Psoas muscle (tissue), 8 donors: ENCODE results near the gene GALNT15. TPM values are rescaled to one million over a fixed set of nuclear protein-coding genes. Genes with fewer than 3 reads are reported as not detected.

ENCODE experiments used
- ATAC-seq, 4 donors: fragments of 200-7000 bp; cut with Tn5 transposase; one replicate each; pipeline ENCODE4 v1.9.1; 2020; ENCODE audit warnings: moderate library complexity in 3 of 4, mild to moderate bottlenecking in 2 of 4
- DNase-seq, 2 donors: peaks; one replicate each; pipeline ENCODE4 v3.0.0-alpha.2; 2020
- H3K27ac ChIP-seq: fragments of 200-600 bp; one replicate; pipeline ENCODE4 v1.8.0; 2022
- H3K27me3 ChIP-seq, 3 donors: fragments of 200-600 bp in 1 of 3; one replicate each; pipeline versions ENCODE4 v1.6.1 to v1.8.0; 2013 to 2022; ENCODE audit warnings: low read length in 2 of 3, mild to moderate bottlenecking in 2 of 3, moderate library complexity in 1 of 3; ENCODE audit not compliant: insufficient read depth in 3 of 3
- H3K36me3 ChIP-seq, 2 donors: fragments of 200-600 bp in 1 of 2; one replicate each; pipeline versions ENCODE4 v1.6.1 to v1.8.0; 2013 to 2022; ENCODE audit warnings: low read depth in 1 of 2, mild to moderate bottlenecking in 1 of 2, moderate library complexity in 1 of 2; ENCODE audit not compliant: insufficient read depth in 1 of 2
- H3K4me1 ChIP-seq: fragments of 200-600 bp; one replicate; pipeline ENCODE4 v1.8.0; 2022
- H3K4me3 ChIP-seq: fragments of 200-600 bp; one replicate; pipeline ENCODE4 v1.8.0; 2022; ENCODE audit warnings: mild to moderate bottlenecking
- H3K9me3 ChIP-seq: fragments of 200-600 bp; one replicate; pipeline ENCODE4 v1.8.0; 2022
- CTCF ChIP-seq: fragments of 200-600 bp; IDR thresholded peaks from one replicate; pipeline ENCODE4 v1.8.0; 2022; ENCODE audit warnings: antibody characterized with exemption
- WGBS, 3 donors: extraction: QIAGEN DNeasy Blood & Tissue Kit; methylation state at CpG; one replicate each; pipeline versions ENCODE4 v1.1.6 to v1.1.7; 2013; 5-methylcytosine and 5-hydroxymethylcytosine counted together
- intact Hi-C, 2 donors: fragments of 100-400 bp; cut with DNase I; formaldehyde crosslinking; loops; one replicate each; pipeline versions ENCODE4 v1.11.0 to v1.14.2; 2022
- polyA plus RNA-seq, 3 donors: library from polyadenylated mRNA; stranded (reverse); fragments of 200-250 nt; gene quantifications; one replicate each; pipeline ENCODE4 v1.2.3, GENCODE V29; 2013
- total RNA-seq, 4 donors: library from RNA; stranded (reverse); fragmentation: NEBNext Ultra II Directional in 2 of 4; extraction: Animal tissue kit (Norgen Biotek cat#: 25700) in 2 of 4; gene quantifications; one replicate each; pipeline versions ENCODE4 v1.2.1 to v1.2.4, GENCODE V29; 2021 to 2023
- donor health status: healthy with polysubstance abuse.
- donor health status: DM: no; HTN: no; CAD: no; lungs with moderate emphysema.
- donor health status: Bipolar disorder and iron deficiency.
- donor health status: healthy.
- donor health status: DM: yes; HTN: yes; CAD: no.
- donor health status: DM: no; HTN: no; CAD: no.
- donor health status: DM: no; HTN: no; CAD: no.
- donor health status: DM: yes; HTN: yes; CAD: no.

GALNT15 gene
- total and polyA plus RNA-seq, 7 donors = 5.5 to 50.6 (median 25.8) TPM

DNA sequence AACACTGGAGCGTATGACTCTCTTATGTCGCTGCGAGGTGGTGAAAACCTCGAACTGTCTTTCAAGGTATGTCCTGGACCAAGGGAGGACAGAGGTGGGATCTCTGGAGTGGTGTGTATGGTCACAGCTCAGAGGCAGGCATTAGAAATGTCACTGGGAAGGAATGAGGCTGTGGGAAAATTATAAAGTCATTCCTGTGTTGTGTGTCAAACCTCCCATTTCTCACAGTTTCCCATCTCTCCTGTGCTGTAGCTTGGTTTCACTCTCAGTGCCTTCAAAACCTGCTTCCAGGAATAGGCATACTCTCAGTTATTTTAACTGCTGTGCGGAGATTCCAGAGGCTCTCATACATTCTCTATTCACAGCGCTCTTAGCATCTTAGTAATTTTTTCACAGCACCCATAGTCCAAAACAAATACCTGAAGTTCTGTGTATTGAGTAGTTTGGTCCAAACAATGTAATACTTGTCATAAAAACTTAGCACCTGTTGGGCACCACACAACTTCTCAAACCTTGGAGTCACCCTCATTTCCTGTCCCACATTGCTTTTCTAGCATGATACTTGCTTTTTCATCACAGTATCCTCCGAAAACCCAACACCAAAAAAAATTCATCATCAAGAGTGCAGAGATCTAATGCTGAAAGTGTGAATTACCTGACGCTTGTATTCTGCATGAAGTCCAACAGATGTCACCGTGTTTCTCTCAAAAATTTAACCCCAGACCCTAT is 36.9 kb downstream of the GALNT15 start:
- DNase-seq (no peak), ATAC-seq (peak in 1 of 4 donors; percentile 26)
- no peak overlapping the region for H3K27ac ChIP-seq
- no peaks in the 10 kb centered on the region for H3K27me3 ChIP-seq
- intact Hi-C loops = no loop called here
- H3K9me3 ChIP-seq = no peaks in the 10 kb centered on the region
- H3K4me3 ChIP-seq = no peak overlapping the region
- TF ChIP-seq CTCF = no peak
- whole genome bisulfite sequencing, 3 donors = 86 to 91% (median 89%) methylated on average over 9 of the region's 9 CpGs
- peaks cover 0 to 27% of the 10 kb centered on the region in 2 donors for H3K36me3 ChIP-seq
- H3K4me1 ChIP-seq = no peaks in the 10 kb centered on the region

DNA sequence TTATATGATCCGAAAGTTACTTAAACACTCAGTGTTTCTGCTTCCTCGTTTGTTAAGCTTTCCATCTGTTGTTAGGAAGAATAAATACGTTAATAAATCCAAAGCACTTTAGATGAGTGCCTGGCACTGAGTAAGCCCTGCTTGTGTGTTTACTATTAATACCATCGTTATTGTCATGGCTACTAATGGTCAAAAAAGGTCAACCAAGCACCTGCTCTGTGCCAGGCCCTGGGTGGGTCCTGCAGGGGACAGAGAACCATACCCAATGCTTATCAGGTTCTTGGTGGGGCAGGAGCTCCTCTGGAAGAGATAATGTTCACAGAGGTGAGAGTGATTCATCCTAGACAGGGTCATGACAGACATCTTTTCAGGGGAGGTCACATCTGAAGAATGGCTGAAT is 39.9 kb downstream of the GALNT15 start:
- DNase-seq = no peak
- H3K27me3 ChIP-seq = no peaks in the 10 kb centered on the region
- no peak for TF ChIP-seq CTCF
- H3K4me1 ChIP-seq = no peaks in the 10 kb centered on the region
- intact Hi-C loops = no loop called here
- WGBS, 3 donors = 75 to 83% (median 83%) methylated on average over 4 of the region's 4 CpGs
- H3K4me3 ChIP-seq = no peak overlapping the region
- H3K27ac ChIP-seq = no peak overlapping the region
- ATAC-seq = peak in 1 of 4 donors; percentile 28
- H3K9me3 ChIP-seq = no peaks in the 10 kb centered on the region
- H3K36me3 ChIP-seq = peaks cover 0 to 27% of the 10 kb centered on the region in 2 donors

DNA sequence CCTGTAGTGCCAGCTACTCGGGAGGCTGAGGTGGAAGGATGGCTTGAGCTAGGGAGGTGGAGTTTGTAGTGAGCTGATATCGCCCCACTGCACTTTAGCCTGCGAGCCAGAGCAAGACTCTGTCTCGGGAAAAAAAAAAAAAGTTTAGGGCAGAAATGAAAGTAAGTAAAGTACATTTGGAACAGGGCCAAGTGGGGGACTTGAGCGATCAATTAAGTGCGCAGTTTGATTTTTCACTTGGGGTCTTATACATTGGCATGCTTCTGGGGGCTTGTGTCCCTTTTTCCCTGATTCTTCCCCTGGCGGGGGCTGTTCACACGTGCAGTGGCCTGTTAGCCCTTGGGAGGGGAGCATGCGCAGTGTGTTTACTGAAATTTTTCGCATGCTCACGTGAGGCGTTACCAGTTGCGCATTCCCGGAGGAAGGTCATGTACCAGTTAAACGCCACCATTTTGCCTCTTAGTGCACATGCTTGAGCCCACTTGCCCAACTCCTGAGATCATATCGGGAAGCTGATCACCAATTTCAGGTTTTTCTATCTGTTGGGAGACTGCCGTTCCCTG is 42.0 kb downstream of the GALNT15 start:
- Histone ChIP-seq H3K27ac (no peak overlapping the region), H3K9me3 (no peaks in the 10 kb centered on the region), H3K4me3 (no peak overlapping the region), H3K4me1 (no peaks in the 10 kb centered on the region), H3K27me3 (no peaks in the 10 kb centered on the region), H3K36me3 (peaks cover 0 to 28% of the 10 kb centered on the region in 2 donors)
- ATAC-seq (no peak), DNase-seq (no peak)
- 87 to 89% (median 87%) methylated on average over 16 to 17 of the region's 17 CpGs for WGBS, 3 donors
- intact Hi-C loops = no loop called here
- no peak for TF ChIP-seq CTCF

GRCh38 chr3:16219777-16220176 is 45.3 kb downstream of the GALNT15 start:
- Histone ChIP-seq H3K27me3 (no peaks in the 10 kb centered on the region), H3K4me1 (no peaks in the 10 kb centered on the region), H3K4me3 (no peak overlapping the region), H3K9me3 (no peaks in the 10 kb centered on the region), H3K36me3 (peaks cover 0 to 25% of the 10 kb centered on the region in 2 donors), H3K27ac (no peak overlapping the region)
- ATAC-seq (peak in 1 of 4 donors; percentile 21), DNase-seq (no peak)
- intact Hi-C loops = no loop called here
- WGBS, 3 donors = 69 to 74% (median 70%) methylated on average over 3 of the region's 3 CpGs
- no peak for TF ChIP-seq CTCF
